Left ventricle myocardium inferior (tissue), 1 donor: ENCODE results near the gene DNAAF9. TPM values are rescaled to one million over a fixed set of nuclear protein-coding genes. Genes with fewer than 3 reads are reported as not detected.
"Not testable (repeated sequence)": the region's sequence is repeated elsewhere in the genome, so short reads cannot be mapped to it uniquely, and the experiment has no call there.

ENCODE experiments used
- DNase-seq: peaks from one replicate; pipeline ENCODE4 v3.0.0-alpha.2; 2020
- H3K27ac ChIP-seq: fragments of 200-600 bp; replicated peaks from 2 replicates; pipeline ENCODE4 v1.8.0; 2021
- H3K27me3 ChIP-seq: fragments of 200-600 bp; 2 replicates; pipeline ENCODE4 v1.8.0; 2021; ENCODE audit warnings: low read depth
- H3K36me3 ChIP-seq: fragments of 200-600 bp; 2 replicates; pipeline ENCODE4 v1.8.0; 2021
- H3K4me1 ChIP-seq: fragments of 200-600 bp; 2 replicates; pipeline ENCODE4 v1.8.0; 2021
- H3K4me3 ChIP-seq: fragments of 200-600 bp; 2 replicates; pipeline ENCODE4 v1.8.0; 2021; ENCODE audit warnings: mild to moderate bottlenecking, moderate library complexity
- H3K9me3 ChIP-seq: fragments of 200-600 bp; replicated peaks from 2 replicates; pipeline ENCODE4 v1.8.0; 2021
- intact Hi-C: fragments of 100-400 bp; cut with micrococcal nuclease; formaldehyde crosslinking; loops from one replicate; pipeline ENCODE4 v1.11.0; 2022
- total RNA-seq: library from RNA; stranded (reverse); fragmentation: NEBNext Ultra II Directional; extraction: Animal tissue kit (Norgen Biotek cat#: 25700); gene quantifications from one replicate; pipeline ENCODE4 v1.2.1, GENCODE V29; 2021
- TF ChIP-seq, protein P1 (sequence below): fragments of 200-600 bp; IDR thresholded peaks from 2 replicates; pipeline ENCODE4 v1.8.0; 2021; ENCODE audit warnings: antibody characterized with exemption, mild to moderate bottlenecking, borderline replicate concordance
- donor health status: DM: no; HTN: yes; CAD: no; lungs with severe emphysema.

Gene DNAAF9
- total RNA-seq, 1 donor from 2014 or later, result 26.2 TPM

DNA sequence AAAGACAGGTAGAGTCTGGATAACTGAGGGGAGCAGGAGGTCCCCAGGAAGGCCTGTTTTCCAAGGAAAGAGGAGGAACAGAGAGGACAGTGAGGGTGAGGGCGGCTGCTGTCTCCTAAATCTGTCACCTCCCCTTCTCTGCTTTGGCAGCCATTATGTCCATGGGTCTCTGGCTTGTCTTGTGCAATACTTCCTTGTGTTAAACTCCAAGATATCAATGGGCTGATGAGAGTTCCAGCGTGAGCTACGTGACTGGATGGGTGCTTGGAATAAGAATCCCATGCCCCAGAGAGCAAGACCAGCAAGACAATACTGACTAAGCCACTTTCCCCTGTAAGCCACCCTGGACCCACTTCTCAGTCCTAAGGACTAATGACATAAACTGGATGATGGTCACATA is 26.3 kb upstream of the DNAAF9 start:
- Histone ChIP-seq H3K27me3 (no peaks in the 10 kb centered on the region), H3K36me3 (no peaks in the 10 kb centered on the region), H3K27ac (no peak overlapping the region), H3K4me3 (no peak overlapping the region), H3K4me1 (no peaks in the 10 kb centered on the region), H3K9me3 (no peaks in the 10 kb centered on the region)
- intact Hi-C loops, result no loop called here
- DNase-seq, result no peak
- TF ChIP-seq, protein P1, sequence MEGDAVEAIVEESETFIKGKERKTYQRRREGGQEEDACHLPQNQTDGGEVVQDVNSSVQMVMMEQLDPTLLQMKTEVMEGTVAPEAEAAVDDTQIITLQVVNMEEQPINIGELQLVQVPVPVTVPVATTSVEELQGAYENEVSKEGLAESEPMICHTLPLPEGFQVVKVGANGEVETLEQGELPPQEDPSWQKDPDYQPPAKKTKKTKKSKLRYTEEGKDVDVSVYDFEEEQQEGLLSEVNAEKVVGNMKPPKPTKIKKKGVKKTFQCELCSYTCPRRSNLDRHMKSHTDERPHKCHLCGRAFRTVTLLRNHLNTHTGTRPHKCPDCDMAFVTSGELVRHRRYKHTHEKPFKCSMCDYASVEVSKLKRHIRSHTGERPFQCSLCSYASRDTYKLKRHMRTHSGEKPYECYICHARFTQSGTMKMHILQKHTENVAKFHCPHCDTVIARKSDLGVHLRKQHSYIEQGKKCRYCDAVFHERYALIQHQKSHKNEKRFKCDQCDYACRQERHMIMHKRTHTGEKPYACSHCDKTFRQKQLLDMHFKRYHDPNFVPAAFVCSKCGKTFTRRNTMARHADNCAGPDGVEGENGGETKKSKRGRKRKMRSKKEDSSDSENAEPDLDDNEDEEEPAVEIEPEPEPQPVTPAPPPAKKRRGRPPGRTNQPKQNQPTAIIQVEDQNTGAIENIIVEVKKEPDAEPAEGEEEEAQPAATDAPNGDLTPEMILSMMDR, result no peak

DNA sequence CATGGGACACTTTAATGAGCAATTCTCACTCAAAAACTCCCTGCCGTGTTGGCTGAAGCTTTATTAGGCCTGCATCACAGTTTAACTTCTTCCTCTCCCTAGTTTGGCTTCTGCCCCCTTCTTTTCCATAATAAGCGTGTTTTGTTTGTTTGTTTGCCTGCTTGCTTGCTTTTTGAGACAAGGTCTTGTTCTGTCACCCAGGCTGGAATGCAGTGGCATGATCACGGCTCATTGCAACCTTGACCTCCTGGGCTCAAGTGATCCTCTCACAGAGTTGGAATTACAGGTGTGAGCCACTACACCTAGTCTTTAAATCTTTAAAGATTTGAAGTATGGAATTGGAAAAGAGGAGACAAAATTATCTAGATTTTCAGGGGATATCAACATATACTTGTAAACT is 25.4 kb upstream of the DNAAF9 start:
- DNase-seq, result no peak
- no peak overlapping the region for H3K4me3 ChIP-seq
- intact Hi-C loops, result no loop called here
- H3K36me3 ChIP-seq, result no peaks in the 10 kb centered on the region
- TF ChIP-seq, protein P1, result no peak
- H3K27me3 ChIP-seq, result no peaks in the 10 kb centered on the region
- no peak overlapping the region for H3K27ac ChIP-seq
- no peaks in the 10 kb centered on the region for H3K9me3 ChIP-seq
- H3K4me1 ChIP-seq, result no peaks in the 10 kb centered on the region

DNA sequence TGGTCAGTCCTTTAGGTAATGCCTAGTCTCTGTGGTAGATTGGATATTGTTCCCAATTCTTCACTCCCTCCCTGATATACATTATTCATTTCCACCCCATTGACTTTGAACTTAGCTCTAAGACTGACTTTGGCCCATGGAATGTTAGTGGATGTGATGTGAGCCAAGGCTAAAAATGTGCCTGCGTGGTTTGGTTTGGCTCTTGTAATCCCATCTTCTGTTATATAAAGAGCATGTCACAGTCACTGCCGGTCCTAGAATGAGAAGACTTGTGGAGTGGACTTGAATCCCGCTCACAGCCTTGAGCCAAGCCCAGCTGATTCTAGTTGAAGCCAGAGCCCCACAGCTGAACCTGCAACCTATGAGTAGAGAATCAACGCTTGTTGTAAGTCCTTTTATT is 23.6 kb upstream of the DNAAF9 start:
- Histone ChIP-seq H3K4me3 (no peak overlapping the region), H3K9me3 (no peaks in the 10 kb centered on the region), H3K36me3 (no peaks in the 10 kb centered on the region), H3K27me3 (no peaks in the 10 kb centered on the region), H3K27ac (peak overlapping the region; percentile 21), H3K4me1 (no peaks in the 10 kb centered on the region)
- intact Hi-C loops, result no loop called here
- TF ChIP-seq, protein P1, result no peak
- DNase-seq, result no peak

DNA sequence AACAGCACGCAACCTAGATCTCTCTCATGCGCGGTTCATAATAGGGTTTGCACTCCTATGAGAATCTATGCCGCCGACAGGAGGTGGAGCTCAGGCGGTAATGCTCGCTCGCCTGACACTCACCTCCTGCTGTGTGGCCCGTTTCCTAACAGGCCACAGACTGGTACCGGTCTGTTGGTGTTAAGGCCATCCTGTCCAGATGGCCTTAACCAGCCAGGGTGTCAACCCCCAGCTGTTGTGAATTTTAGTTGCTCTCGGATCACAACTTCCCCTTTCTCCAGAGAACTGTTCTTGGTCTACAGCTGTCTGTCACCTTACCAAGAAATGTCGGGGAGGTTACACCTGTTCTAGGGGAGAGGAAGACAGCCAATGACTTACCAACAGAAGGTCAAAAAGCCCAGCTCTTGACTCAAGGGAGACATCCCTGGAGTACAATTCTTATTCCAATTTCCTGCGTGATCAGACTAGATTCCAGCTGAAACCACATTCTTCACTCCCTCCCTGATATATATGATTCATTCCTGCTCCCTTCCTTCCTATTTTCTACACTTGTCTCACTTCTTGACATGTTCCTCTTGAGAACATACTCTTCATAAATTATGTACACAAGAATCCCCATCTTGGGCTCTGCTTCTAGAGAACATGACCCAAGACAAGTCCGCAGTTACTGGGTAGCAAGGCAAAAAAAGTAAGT is 23.1 kb upstream of the DNAAF9 start:
- intact Hi-C loops, result no loop called here
- Histone ChIP-seq H3K9me3 (no peaks in the 10 kb centered on the region), H3K27me3 (no peaks in the 10 kb centered on the region), H3K36me3 (no peaks in the 10 kb centered on the region), H3K27ac (peak overlapping the region; percentile 21), H3K4me1 (no peaks in the 10 kb centered on the region), H3K4me3 (no peak overlapping the region)
- no peak for DNase-seq
- TF ChIP-seq, protein P1, result no peak

DNA sequence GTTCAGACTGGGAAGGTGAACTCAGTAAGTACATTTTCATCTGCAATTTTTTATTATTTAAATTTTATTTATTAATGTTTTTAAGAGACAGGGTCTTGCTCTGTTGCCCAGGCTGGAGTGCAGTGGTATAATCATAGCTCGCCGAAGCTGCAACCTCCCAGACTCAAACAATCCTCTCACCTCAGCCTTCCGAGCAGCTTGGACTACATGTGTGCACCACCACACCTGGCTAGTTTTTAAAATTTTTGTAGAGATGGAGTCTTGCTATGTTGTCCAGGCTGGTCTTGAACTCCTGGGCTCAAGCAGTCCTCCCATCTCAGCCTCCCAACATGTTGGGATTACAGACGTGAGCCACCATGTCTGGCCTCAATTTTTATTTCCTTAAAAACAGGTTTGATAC is 19.3 kb upstream of the DNAAF9 start:
- H3K36me3 ChIP-seq, H3K9me3 ChIP-seq, H3K27me3 ChIP-seq, H3K4me1 ChIP-seq, H3K4me3 ChIP-seq, DNase-seq, H3K27ac ChIP-seq, intact Hi-C loops: not testable (repeated sequence)

DNA sequence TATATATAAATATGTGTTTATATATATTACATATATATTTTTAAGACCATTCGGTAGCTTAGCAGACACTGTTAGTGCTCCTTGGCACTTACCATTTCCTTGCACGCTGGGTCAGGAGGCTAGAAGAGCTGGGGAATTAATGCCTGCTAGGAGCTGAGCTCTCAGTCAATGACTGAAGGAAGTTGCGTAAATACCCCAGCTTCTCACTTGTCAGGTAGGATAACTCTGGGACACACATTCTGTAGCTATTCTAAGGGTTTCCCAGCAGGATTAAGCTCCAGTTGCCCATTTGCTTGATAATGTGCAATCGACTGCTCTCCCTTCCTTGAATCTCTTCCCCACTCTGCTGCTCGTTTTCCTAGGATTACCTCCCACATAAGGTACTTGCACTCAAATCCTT is 15.7 kb upstream of the DNAAF9 start:
- no peak overlapping the region for H3K27ac ChIP-seq
- TF ChIP-seq, protein P1, result no peak
- intact Hi-C loops, result no loop called here
- H3K4me3 ChIP-seq, result no peak overlapping the region
- no peaks in the 10 kb centered on the region for H3K36me3 ChIP-seq
- H3K4me1 ChIP-seq, result no peaks in the 10 kb centered on the region
- DNase-seq, result no peak
- no peaks in the 10 kb centered on the region for H3K27me3 ChIP-seq
- H3K9me3 ChIP-seq, result no peaks in the 10 kb centered on the region
